HT1080 (cell line): Measurements from ENCODE around the gene MYBPC3. TPM values are rescaled to one million over a fixed set of nuclear protein-coding genes. Genes with fewer than 3 reads are reported as not detected.

Source experiments
- DNase-seq: peaks from one replicate; pipeline ENCODE4 v3.0.0-alpha.2; 2015; ENCODE audit warnings: low read depth
- polyA plus RNA-seq, 2 experiments: library from polyadenylated mRNA; depleted of rRNA; stranded (reverse); fragments of >200 nt; gene quantifications; 2 replicates each; pipeline ENCODE4 v1.2.3, GENCODE V29; 2015
- total RNA-seq: library from RNA; depleted of rRNA; stranded (reverse); fragments of >200 nt; shearing (Covaris generic); gene quantifications from 2 replicates; pipeline ENCODE4 v1.2.3, GENCODE V29; 2014; rRNA removed

Gene MYBPC3
- total RNA-seq, result not detected in 2 replicates
- not detected in 2 replicates for polyA plus RNA-seq (2015; cell fraction: cytosol; rRNA removed)
- not detected in 2 replicates for polyA plus RNA-seq (2015; cell fraction: nucleus; rRNA removed)

GRCh38 chr11:47352556-47352955 is at the start of gene MYBPC3:
TSS of gene MYBPC3 (minus strand) at chr11:47352702. CDS start at chr11:47352647, 55 bp downstream.
- no peak for DNase-seq

DNA sequence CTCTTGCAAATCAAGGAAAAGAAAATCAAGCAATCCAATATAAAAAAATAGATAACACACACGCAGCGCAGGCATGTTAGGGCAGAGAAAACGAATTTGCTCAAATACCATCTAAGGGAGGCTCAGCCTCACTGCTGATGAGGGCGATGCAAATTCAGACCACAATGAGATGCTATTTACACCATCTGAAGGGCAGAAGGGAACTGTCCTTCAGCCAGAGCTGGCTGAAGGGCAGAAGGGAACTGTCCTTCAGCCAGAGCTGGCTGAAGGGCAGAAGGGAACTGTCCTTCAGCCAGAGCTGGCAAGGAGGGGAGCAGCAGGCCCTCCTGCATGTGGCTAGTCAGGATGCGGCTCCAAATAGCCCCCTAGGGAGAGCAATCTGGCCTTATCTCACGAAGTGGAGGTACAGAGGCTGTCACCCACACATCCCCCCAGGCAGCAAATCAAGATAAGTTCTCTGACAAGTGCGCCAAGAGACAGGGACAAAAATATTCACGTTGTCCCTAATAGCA is 48.3 kb upstream of the MYBPC3 start:
- no peak for DNase-seq

GRCh38 chr11:47399860-47400767 is 47.6 kb upstream of the MYBPC3 start:
- no peak for DNase-seq

GRCh38 chr11:47398551-47398950 is 46.0 kb upstream of the MYBPC3 start:
- no peak for DNase-seq

GRCh38 chr11:47398011-47398410 is 45.5 kb upstream of the MYBPC3 start:
- DNase-seq, result no peak

DNA sequence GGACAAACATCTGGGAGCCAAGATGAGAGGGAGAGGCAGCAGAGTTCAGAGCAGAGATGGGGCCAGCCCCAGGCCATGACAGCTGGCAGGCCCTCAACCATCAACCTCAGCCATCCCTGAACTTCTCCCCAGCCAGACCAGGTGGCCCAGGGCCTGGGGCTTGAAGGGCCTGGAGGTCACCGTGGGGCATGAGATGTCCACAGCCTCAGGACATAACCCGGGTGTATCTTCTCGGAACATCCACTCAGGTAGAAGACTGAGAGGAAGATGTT is 43.5 kb upstream of the MYBPC3 start:
- no peak for DNase-seq

DNA sequence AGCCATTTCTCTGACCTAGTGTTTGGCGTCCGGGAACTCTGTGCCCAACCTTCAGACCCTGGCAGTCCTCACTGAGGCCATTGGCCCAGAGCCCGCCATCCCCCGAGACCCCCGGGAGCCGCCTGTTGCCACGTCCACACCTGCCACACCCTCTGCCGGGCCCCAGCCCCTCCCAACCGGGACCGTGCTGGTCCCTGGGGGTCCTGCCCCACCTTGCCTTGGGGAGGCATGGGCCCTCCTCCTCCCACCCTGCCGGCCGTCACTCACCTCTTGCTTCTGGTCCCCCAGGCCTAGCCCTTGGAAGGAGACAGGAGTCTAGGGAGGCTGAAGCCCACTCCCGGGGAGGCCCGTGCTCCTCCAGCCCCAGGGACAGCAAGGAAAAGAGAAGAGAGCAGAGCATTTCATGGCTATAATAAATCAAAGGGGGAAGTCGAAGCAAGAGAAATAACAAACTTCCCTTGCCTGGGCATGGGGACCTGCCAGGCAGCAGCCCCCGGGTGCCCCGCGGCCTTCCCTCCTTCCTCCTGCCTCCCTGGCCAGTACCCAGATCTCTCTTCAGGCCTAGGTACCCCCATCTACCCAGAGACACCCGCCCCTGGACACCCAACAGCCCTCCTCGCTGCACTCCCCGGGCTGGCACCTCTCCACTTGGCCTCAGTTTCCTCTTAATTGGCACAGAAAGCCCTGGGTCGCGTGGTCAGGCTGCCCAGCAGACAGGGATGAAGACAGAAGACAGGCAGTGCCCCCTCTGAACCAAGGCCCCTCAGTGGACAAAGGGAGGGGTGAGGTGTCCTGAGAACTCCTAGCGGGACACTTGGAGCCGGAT is 42.9 kb upstream of the MYBPC3 start:
- no peak for DNase-seq

- peak; percentile 84 for DNase-seq
These were observed 42.1 kb upstream of the MYBPC3 start for GRCh38 chr11:47394322-47395222.

GRCh38 chr11:47394050-47394321 is 41.5 kb upstream of the MYBPC3 start:
- no peak for DNase-seq

DNA sequence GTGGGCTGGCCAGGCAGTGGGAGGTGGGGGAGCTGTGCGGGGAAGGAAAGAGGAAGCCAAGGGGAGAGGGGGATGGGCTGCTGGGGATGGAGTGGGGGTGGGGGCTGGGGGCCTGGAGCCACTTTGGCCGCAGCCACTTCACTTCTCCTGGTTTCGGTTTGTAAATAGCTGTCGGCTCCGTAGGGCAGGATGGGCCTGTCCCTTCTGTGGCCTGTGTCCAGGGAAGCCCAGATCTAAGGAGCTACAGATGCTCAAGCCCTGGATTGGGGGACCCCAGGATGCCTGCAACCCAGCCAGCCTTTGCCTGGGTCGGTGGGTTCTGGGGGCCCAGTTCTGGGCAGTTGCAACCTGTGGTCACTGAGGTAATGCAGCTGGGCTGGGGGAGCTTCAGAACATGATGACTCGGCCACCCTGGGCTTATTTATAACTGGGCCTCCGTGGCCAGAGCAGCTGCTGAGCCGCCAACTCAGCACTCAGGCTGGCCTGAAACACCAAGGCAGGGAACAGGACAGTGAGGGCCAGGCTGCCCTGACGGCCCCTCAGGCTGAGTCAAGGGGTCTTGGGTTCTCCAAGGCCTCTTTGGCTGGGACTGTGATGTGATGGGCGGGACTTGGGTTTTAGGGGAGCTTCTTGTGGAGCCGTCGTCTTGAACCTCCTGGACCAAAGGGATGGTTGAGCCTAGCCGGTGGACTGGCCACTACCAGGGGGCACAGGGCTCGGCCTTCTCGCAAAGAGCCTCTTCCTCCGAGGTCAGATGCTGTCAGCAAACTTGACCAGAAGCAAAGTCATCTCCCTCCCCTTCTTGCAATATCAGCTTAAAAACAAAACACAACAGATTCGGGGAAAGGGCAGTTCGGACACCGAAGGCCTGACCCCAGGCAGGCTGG is 40.9 kb upstream of the MYBPC3 start:
- DNase-seq, result peak; percentile 54

- DNase-seq, result no peak
These were observed 40.2 kb upstream of the MYBPC3 start for GRCh38 chr11:47392546-47393162.

- no peak for DNase-seq
These were observed 39.4 kb upstream of the MYBPC3 start for GRCh38 chr11:47391711-47392432.

- DNase-seq, result peak; percentile 42
These were observed 38.6 kb upstream of the MYBPC3 start for GRCh38 chr11:47391077-47391583.

- DNase-seq, result no peak
These were observed 37.9 kb upstream of the MYBPC3 start for GRCh38 chr11:47390422-47390760.

DNA sequence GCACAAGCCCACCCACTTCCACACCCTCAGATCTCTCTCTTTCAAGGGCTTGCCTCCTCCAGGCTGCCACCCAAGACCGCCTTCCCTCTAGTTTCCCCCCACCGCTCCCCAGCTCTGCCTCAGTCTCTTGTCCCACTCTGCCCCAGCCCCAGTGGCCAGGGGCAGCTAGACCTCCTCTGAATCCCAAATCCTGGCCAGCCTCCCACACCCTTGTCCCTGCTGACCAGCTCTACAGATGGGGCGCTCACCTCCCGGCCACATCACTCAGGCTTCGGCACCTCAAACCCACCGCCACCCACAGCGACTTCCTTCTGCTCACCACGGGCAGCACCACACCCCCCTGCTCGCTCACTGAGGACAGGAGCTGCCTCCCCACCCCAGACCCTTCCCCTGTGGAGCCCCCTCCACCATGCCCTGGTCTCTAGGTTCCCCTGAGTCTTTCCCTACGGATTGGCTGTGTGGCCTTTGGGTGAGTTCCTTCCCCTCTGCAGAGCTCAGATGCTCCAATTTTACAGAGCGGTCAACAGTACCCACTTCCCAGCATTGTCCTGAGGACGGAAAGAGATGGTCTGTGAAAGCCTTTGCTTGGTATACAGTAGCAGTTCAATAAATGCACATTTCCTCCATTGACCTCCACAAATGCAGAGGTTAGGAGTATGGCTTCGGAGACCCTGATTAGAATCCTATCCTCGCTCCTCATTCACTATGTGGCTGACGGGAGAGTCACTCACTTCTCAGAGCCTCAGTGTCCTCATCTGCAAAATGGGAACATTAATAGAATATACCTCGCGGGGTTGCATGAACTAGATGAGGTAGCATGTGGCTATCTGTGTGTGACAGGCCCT is 37.3 kb upstream of the MYBPC3 start:
- DNase-seq, result no peak

DNA sequence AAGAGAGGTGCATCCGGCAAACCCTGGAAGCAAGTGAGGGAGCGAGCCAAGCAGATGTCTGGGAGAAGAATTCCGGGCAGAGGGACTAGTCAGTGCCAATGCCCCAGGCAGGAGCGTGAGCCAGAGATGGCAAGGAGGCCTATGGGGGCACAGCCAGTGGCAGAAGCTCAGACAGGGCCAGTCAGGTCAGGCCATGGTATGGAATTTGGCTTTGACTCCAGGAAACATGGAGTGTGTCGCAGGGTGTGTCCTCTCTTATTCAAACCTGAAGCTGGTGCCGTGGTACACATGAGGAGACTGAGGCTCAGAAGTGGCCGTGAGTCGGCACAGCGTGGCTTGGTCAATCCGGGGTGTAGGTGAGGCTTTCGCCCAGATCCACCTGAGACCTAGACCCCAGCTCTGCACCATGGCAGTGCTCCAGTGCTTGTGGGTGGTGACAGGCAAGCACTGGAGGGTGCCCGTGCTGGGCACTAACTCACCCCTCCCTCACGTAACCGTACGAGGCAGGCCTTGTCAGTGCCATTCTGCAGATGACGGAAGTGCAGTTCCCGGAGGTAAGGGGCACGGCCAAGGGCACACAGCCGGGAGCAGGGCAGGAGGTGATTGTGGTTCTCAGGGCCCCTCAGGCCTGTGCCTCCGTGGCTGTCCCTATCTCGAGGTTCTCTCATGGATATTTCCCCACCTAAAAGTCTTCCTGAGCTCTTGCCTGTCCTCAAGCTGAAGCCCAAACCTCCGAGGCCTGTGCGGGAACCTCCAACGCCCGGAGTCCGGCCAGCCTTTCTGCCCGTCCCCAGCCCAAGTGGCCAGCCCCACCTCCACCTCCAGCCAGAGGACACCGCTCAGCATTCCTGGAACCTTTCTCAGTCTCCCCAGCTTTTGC is 36.4 kb upstream of the MYBPC3 start:
- no peak for DNase-seq
